ENCODE data around the gene CASKIN2. TPM values are rescaled to one million over a fixed set of nuclear protein-coding genes. Genes with fewer than 3 reads are reported as not detected.

The CASKIN2 gene
- total RNA-seq, 1 donor from 2014 or later: 2.2 TPM

DNA sequence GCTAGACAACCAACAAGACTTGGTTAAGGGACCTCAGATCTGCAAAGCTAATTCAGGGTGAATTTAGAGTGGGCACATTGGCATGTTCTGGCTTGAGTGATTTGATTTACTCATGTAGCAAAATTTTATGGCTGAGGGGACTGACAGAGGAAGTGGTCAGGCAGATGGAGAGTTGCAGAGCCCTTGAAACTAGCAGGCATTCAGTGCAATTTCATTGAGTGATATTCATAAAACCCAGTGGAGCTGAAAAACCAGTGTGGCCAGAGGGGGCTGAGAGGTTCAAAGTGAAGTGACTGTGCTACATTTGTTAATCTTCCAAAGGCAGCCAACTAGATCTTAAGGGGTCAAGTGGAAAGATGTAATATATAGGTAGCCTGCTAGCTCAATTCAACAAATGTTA, 61.1 kb downstream of the CASKIN2 start:
- Mint-ChIP-seq H3K27ac (no peak overlapping the region), H3K4me1 (ENCODE audit: low read depth) (peaks cover 28% of the 10 kb centered on the region), H3K27me3 (ENCODE audit: low read depth) (peaks cover 2% of the 10 kb centered on the region), H3K4me3 (ENCODE audit: low read depth) (no peak overlapping the region), H3K9me3 (no peaks in the 10 kb centered on the region), H3K36me3 (ENCODE audit: low read depth) (peaks cover 3% of the 10 kb centered on the region)
- intact Hi-C loops (cut with micrococcal nuclease): no loop called here
- DNase-seq (ENCODE audit: low spot score): no peak

DNA sequence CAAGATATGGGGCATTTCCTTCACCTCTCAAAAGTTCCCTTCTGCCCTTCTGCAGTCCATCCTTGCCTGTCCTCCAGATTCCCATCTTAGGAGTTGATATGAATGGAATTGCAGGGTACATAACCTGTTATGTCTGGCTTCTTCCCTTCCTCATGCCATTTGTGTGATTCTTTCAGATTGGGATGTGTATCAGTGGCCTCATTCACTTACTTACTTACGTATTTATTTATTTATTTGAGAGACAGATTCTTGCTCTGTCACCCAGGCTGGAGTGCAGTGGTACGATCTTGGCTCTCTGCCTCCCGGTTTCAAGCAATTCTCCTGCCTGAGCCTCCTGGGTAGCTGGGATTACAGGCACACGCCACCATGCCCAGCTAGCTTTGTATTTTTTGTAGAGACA, 65.1 kb downstream of the CASKIN2 start:
- Mint-ChIP-seq H3K27me3 (ENCODE audit: low read depth) (peaks cover 4% of the 10 kb centered on the region), H3K27ac (no peak overlapping the region), H3K9me3 (no peaks in the 10 kb centered on the region), H3K4me1 (ENCODE audit: low read depth) (peaks cover 11% of the 10 kb centered on the region), H3K36me3 (ENCODE audit: low read depth) (no peaks in the 10 kb centered on the region), H3K4me3 (ENCODE audit: low read depth) (no peak overlapping the region)
- intact Hi-C loops (cut with micrococcal nuclease): no loop called here
- DNase-seq (ENCODE audit: low spot score): no peak

Other genes with a start within 250 kb of the CASKIN2 start
- gene MIF4GD, start 244.3 kb downstream of the CASKIN2 start, total RNA-seq: 50.5 and 51.5 TPM in 2 replicates
- gene SLC25A19, start 226.1 kb downstream of the CASKIN2 start, total RNA-seq: 97.4 and 101 TPM in 2 replicates
- 176 and 188 TPM in 2 replicates for gene GRB2, start 109.9 kb downstream of the CASKIN2 start, total RNA-seq
- gene TMEM94, start 58.9 kb downstream of the CASKIN2 start, total RNA-seq: 71.1 and 79.3 TPM in 2 replicates
- 74.6 and 78.2 TPM in 2 replicates for gene TSEN54, start 991 bp upstream of the CASKIN2 start, total RNA-seq
- gene LLGL2, start 10.2 kb upstream of the CASKIN2 start, total RNA-seq: 12.1 and 13.5 TPM in 2 replicates
- gene MYO15B, start 72.3 kb upstream of the CASKIN2 start, total RNA-seq: 33.9 and 34.8 TPM in 2 replicates
- 0.09 and 0.16 TPM in 2 replicates for gene SMIM5, start 117.9 kb upstream of the CASKIN2 start, total RNA-seq
- gene RECQL5, start 151.6 kb upstream of the CASKIN2 start, total RNA-seq: 30.8 and 33.3 TPM in 2 replicates
- 97.6 and 101 TPM in 2 replicates for gene SAP30BP, start 151.8 kb upstream of the CASKIN2 start, total RNA-seq
- gene ITGB4, start 205.9 kb upstream of the CASKIN2 start, total RNA-seq: 1.3 and 2.0 TPM in 2 replicates
- 55.4 and 63.7 TPM in 2 replicates for gene GALK1, start 249.7 kb upstream of the CASKIN2 start, total RNA-seq

Data from activated T-helper 2 cell treated with anti-CD3 and anti-CD28 coated beads, Interferon-gamma antibody, Interleukin-2, Interleukin-4, amounts not matched to agents 10 μg/mL and 5 μg/mL and 100 μg/mL, durations not matched to agents 14 hours and 24 hours and 36 hours (primary cell).